H9 (cell line): ENCODE data around the gene ANP32B. TPM values are rescaled to one million over a fixed set of nuclear protein-coding genes. Genes with fewer than 3 reads are reported as not detected.

Source experiments
- DNase-seq: peaks from one replicate; pipeline ENCODE4 v3.0.0-alpha.2; 2017
- H2AFZ ChIP-seq: one replicate; pipeline ENCODE4 v1.6.1; 2013; ENCODE audit warnings: mild to moderate bottlenecking, low read length, control low read depth, moderate library complexity
- H2AK5ac ChIP-seq: 2 replicates; pipeline ENCODE4 v1.6.1; 2013; ENCODE audit warnings: low read length, control low read depth, mixed read lengths; ENCODE audit not compliant: insufficient read length
- H2BK120ac ChIP-seq: one replicate; pipeline ENCODE4 v1.6.1; 2013; ENCODE audit warnings: low read depth, mild to moderate bottlenecking, low read length, control low read depth, inconsistent platforms; ENCODE audit not compliant: poor library complexity, severe bottlenecking
- H2BK12ac ChIP-seq: 2 replicates; pipeline ENCODE4 v1.6.1; 2013; ENCODE audit warnings: low read length, control low read depth, mixed read lengths, low read depth; ENCODE audit not compliant: insufficient read length
- H2BK15ac ChIP-seq: 2 replicates; pipeline ENCODE4 v1.6.1; 2013; ENCODE audit warnings: low read depth, low read length, control low read depth
- H2BK20ac ChIP-seq: one replicate; pipeline ENCODE4 v1.6.1; 2013; ENCODE audit warnings: low read depth, mild to moderate bottlenecking, low read length, control low read depth, inconsistent platforms; ENCODE audit not compliant: poor library complexity, severe bottlenecking
- H2BK5ac ChIP-seq: 2 replicates; pipeline ENCODE4 v1.6.1; 2013; ENCODE audit warnings: low read length, control low read depth, mixed read lengths; ENCODE audit not compliant: insufficient read length
- H3K14ac ChIP-seq: 2 replicates; pipeline ENCODE4 v1.6.1; 2013; ENCODE audit warnings: low read length, control low read depth; ENCODE audit not compliant: insufficient read depth
- H3K18ac ChIP-seq: 2 replicates; pipeline ENCODE4 v1.6.1; 2013; ENCODE audit warnings: low read depth, mild to moderate bottlenecking, mixed read lengths, low read length, control low read depth; ENCODE audit not compliant: insufficient read length
- H3K23ac ChIP-seq: 2 replicates; pipeline ENCODE4 v1.6.1; 2013; ENCODE audit warnings: low read length, control low read depth, mixed read lengths, low read depth; ENCODE audit not compliant: insufficient read length
- H3K23me2 ChIP-seq: 2 replicates; pipeline ENCODE4 v1.6.1; 2013; ENCODE audit warnings: low read depth, mild to moderate bottlenecking, mixed read lengths, low read length, control low read depth; ENCODE audit not compliant: insufficient read length, poor library complexity, severe bottlenecking
- H3K27ac ChIP-seq: 2 replicates; pipeline ENCODE4 v1.5.1; 2013; ENCODE audit warnings: low read length, control low read depth, mixed read lengths, low read depth; ENCODE audit not compliant: insufficient read length
- H3K27me3 ChIP-seq: 2 replicates; pipeline ENCODE4 v1.6.1; 2013; ENCODE audit warnings: low read length, control low read depth, inconsistent platforms; ENCODE audit not compliant: insufficient read depth
- H3K4ac ChIP-seq: 2 replicates; pipeline ENCODE4 v1.6.1; 2013; ENCODE audit warnings: low read depth, mild to moderate bottlenecking, control low read depth, inconsistent platforms, low read length, moderate library complexity
- H3K4me1 ChIP-seq: 2 replicates; pipeline ENCODE4 v1.6.1; 2013; ENCODE audit warnings: low read length, control low read depth, inconsistent platforms; ENCODE audit not compliant: insufficient read depth
- H3K4me2 ChIP-seq: 2 replicates; pipeline ENCODE4 v1.6.1; 2013; ENCODE audit warnings: low read length, control low read depth, mixed read lengths; ENCODE audit not compliant: insufficient read length, insufficient read depth
- H3K56ac ChIP-seq: 2 replicates; pipeline ENCODE4 v1.6.1; 2013; ENCODE audit warnings: low read depth, mild to moderate bottlenecking, mixed read lengths, low read length, control low read depth; ENCODE audit not compliant: insufficient read length
- H3K79me1 ChIP-seq: 2 replicates; pipeline ENCODE4 v1.6.1; 2013; ENCODE audit warnings: low read depth, mild to moderate bottlenecking, moderate library complexity, low read length, control low read depth, inconsistent platforms; ENCODE audit not compliant: insufficient read depth, poor library complexity, severe bottlenecking
- H3K79me2 ChIP-seq: 2 replicates; pipeline ENCODE4 v1.6.1; 2013; ENCODE audit warnings: low read length, control low read depth, inconsistent platforms; ENCODE audit not compliant: insufficient read depth
- H3K9ac ChIP-seq: 2 replicates; pipeline ENCODE4 v1.6.1; 2013; ENCODE audit warnings: low read length, control low read depth, mixed read lengths; ENCODE audit not compliant: insufficient read length; ENCODE audit errors: extremely low read depth
- H3K9me3 ChIP-seq: one replicate; pipeline ENCODE4 v1.6.1; 2013; ENCODE audit warnings: low read depth, low read length, inconsistent platforms; ENCODE audit not compliant: control insufficient read depth
- H3T11ph ChIP-seq: one replicate; pipeline ENCODE4 v1.6.1; 2013; ENCODE audit warnings: mild to moderate bottlenecking, low read length, control low read depth, inconsistent platforms
- H4K20me1 ChIP-seq: one replicate; pipeline ENCODE4 v1.6.1; 2013; ENCODE audit not compliant: control insufficient read depth, insufficient read length, insufficient read depth
- H4K5ac ChIP-seq: 2 replicates; pipeline ENCODE4 v1.6.1; 2013; ENCODE audit warnings: low read depth, mild to moderate bottlenecking, mixed read lengths, low read length, control low read depth; ENCODE audit not compliant: insufficient read length
- H4K8ac ChIP-seq: replicated peaks from 2 replicates; pipeline ENCODE4 v1.6.1; 2013; ENCODE audit warnings: low read length, control low read depth, mixed read lengths, low read depth; ENCODE audit not compliant: insufficient read length
- H4K91ac ChIP-seq: 2 replicates; pipeline ENCODE4 v1.6.1; 2013; ENCODE audit warnings: low read depth, mild to moderate bottlenecking, moderate library complexity, mixed read lengths, low read length, control low read depth; ENCODE audit not compliant: insufficient read length
- H3K27ac Mint-ChIP-seq, 3 experiments: 2 replicates in 2 of 3; 3 replicates in 1 of 3; pipeline ENCODE4 v1.8.0; 2020 to 2021; ENCODE audit warnings: mixed read lengths in 3 of 3, mild to moderate bottlenecking in 1 of 3, moderate library complexity in 1 of 3
- H3K27me3 Mint-ChIP-seq: 2 replicates; pipeline ENCODE4 v1.8.0; 2021; ENCODE audit warnings: low read depth, mild to moderate bottlenecking, moderate library complexity, mixed read lengths
- H3K36me3 Mint-ChIP-seq, 3 experiments: 2 replicates in 2 of 3; 3 replicates in 1 of 3; pipeline ENCODE4 v1.8.0; 2020 to 2021; ENCODE audit warnings: low read depth in 3 of 3, mixed read lengths in 3 of 3; ENCODE audit not compliant: insufficient read depth in 1 of 3
- H3K4me1 Mint-ChIP-seq, 2 experiments: 2 replicates each; pipeline ENCODE4 v1.8.0; 2020; ENCODE audit warnings: mixed read lengths in 2 of 2
- H3K4me3 Mint-ChIP-seq, 2 experiments: 2 replicates in 1 of 2; 3 replicates in 1 of 2; pipeline ENCODE4 v1.8.0; 2020 to 2021; ENCODE audit warnings: mild to moderate bottlenecking in 2 of 2, mixed read lengths in 2 of 2, moderate library complexity in 1 of 2
- H3K9me3 Mint-ChIP-seq, 2 experiments: 2 replicates in 1 of 2; 3 replicates in 1 of 2; pipeline ENCODE4 v1.8.0; 2020; ENCODE audit warnings: mild to moderate bottlenecking in 2 of 2, mixed read lengths in 2 of 2, moderate library complexity in 1 of 2
- WGBS: extraction: QIAGEN DNeasy Blood & Tissue Kit; methylation state at CpG from one replicate; pipeline ENCODE4 v1.1.7; 2013; ENCODE audit warnings: missing lambda C conversion rate, low lambda C conversion rate, mixed read lengths; ENCODE audit not compliant: insufficient read length; ENCODE audit errors: extremely low coverage; 5-methylcytosine and 5-hydroxymethylcytosine counted together
- total RNA-seq: library from RNA; stranded (reverse); gene quantifications from 2 replicates; pipeline ENCODE4 v1.2.1, GENCODE V29; 2021
- TF ChIP-seq, protein P1 (sequence below): fragments of 200-600 bp; sonication (generic); conservative IDR thresholded peaks from 3 replicates; pipeline ENCODE4 v1.8.0; 2021; ENCODE audit warnings: antibody characterized with exemption, mild to moderate bottlenecking

ANP32B gene
- total RNA-seq, 1 experiment from 2014 or later, result 91.6 TPM

DNA sequence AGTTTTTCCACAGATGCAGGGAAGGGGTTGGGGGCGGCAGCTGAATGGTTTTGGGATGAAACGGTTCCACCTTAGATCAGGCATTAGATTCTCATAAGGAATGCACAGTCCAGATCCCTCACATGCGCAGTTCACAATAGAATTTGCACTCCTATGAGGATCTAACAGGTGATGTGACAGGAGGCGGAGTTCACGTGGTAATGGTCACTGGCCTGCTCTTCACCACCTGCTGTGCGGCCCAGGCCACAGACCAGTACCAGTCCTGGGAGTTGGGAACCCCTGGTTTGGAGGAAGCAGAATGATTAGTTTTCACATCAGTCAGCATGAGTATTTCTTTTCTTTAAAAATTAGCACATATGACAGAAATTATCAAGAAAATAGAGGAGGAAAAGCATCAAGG lies 26.3 kb downstream of the ANP32B start:
- no peak overlapping the region for H3K23ac ChIP-seq
- H3K27me3 Mint-ChIP-seq, result no peaks in the 10 kb centered on the region

More for the DNA sequence above, 26.3 kb downstream of the ANP32B start:
- WGBS, result no CpG with 5 or more reads among the region's 6 CpGs
- no peak overlapping the region for H2BK12ac ChIP-seq
- H3K23me2 ChIP-seq, result no peaks in the 10 kb centered on the region
- no peak overlapping the region for H2BK120ac ChIP-seq
- Mint-ChIP-seq H3K9me3 (no peaks in the 10 kb centered on the region), H3K27ac (no peak overlapping the region), H3K36me3 (peaks cover 13 to 84% (median 56%) of the 10 kb centered on the region in 3 experiments; a peak in 6 of 7 replicates), H3K4me3 (no peak overlapping the region), H3K4me1 (no peaks in the 10 kb centered on the region)
- no peaks in the 10 kb centered on the region for H3K27me3 ChIP-seq
- no peaks in the 10 kb centered on the region for H3K4me1 ChIP-seq
- DNase-seq, result no peak
- H3K56ac ChIP-seq, result no peak overlapping the region
- H3K4ac ChIP-seq, result no peak overlapping the region
- H3K9me3 ChIP-seq, result no peaks in the 10 kb centered on the region
- no peak overlapping the region for H3K14ac ChIP-seq
- no peak overlapping the region for H3K18ac ChIP-seq
- H4K5ac ChIP-seq, result no peak overlapping the region
- H3T11ph ChIP-seq, result no peak overlapping the region
- H2BK20ac ChIP-seq, result no peak overlapping the region
- no peak overlapping the region for H2AFZ ChIP-seq
- no peak overlapping the region for H3K9ac ChIP-seq
- H4K91ac ChIP-seq, result no peak overlapping the region
- TF ChIP-seq, protein P1, sequence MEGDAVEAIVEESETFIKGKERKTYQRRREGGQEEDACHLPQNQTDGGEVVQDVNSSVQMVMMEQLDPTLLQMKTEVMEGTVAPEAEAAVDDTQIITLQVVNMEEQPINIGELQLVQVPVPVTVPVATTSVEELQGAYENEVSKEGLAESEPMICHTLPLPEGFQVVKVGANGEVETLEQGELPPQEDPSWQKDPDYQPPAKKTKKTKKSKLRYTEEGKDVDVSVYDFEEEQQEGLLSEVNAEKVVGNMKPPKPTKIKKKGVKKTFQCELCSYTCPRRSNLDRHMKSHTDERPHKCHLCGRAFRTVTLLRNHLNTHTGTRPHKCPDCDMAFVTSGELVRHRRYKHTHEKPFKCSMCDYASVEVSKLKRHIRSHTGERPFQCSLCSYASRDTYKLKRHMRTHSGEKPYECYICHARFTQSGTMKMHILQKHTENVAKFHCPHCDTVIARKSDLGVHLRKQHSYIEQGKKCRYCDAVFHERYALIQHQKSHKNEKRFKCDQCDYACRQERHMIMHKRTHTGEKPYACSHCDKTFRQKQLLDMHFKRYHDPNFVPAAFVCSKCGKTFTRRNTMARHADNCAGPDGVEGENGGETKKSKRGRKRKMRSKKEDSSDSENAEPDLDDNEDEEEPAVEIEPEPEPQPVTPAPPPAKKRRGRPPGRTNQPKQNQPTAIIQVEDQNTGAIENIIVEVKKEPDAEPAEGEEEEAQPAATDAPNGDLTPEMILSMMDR, result no peak
- no peak overlapping the region for H3K27ac ChIP-seq
- H2BK5ac ChIP-seq, result no peak overlapping the region
- H2AK5ac ChIP-seq, result no peak overlapping the region
- no peak overlapping the region for H2BK15ac ChIP-seq
- no peak overlapping the region for H4K8ac ChIP-seq
- H3K79me2 ChIP-seq, result no peaks in the 10 kb centered on the region
- no peaks in the 10 kb centered on the region for H4K20me1 ChIP-seq
- H3K4me2 ChIP-seq, result no peak overlapping the region
- H3K79me1 ChIP-seq, result no peaks in the 10 kb centered on the region
